ENCODE data around the gene PLCL2.

The PLCL2 gene

GRCh38 chr3:16849229-16849628 is 35.5 kb upstream of the PLCL2 start:
- Mint-ChIP-seq H3K4me3 (peak overlapping the region; percentile 59), H3K9me3 (no peaks in the 10 kb centered on the region), H3K27ac (peak overlapping the region; percentile 83), H3K36me3 (no peaks in the 10 kb centered on the region), H3K27me3 (no peaks in the 10 kb centered on the region), H3K4me1 (peaks cover 33% of the 10 kb centered on the region)
- peak; percentile 89 for ATAC-seq

GRCh38 chr3:16849795-16850194 is 35.0 kb upstream of the PLCL2 start:
- Mint-ChIP-seq H3K4me3 (peak overlapping the region; percentile 59), H3K36me3 (no peaks in the 10 kb centered on the region), H3K9me3 (no peaks in the 10 kb centered on the region), H3K4me1 (peaks cover 32% of the 10 kb centered on the region), H3K27me3 (no peaks in the 10 kb centered on the region), H3K27ac (peak overlapping the region; percentile 83)
- ATAC-seq, result no peak

GRCh38 chr3:16855497-16855896 is 29.3 kb upstream of the PLCL2 start:
- Mint-ChIP-seq H3K9me3 (no peaks in the 10 kb centered on the region), H3K27me3 (no peaks in the 10 kb centered on the region), H3K4me1 (peaks cover 8% of the 10 kb centered on the region), H3K36me3 (no peaks in the 10 kb centered on the region), H3K27ac (no peak overlapping the region), H3K4me3 (no peak overlapping the region)
- no peak for ATAC-seq

GRCh38 chr3:16860234-16860633 is 24.5 kb upstream of the PLCL2 start:
- no peak for ATAC-seq
- Mint-ChIP-seq H3K27me3 (no peaks in the 10 kb centered on the region), H3K9me3 (no peaks in the 10 kb centered on the region), H3K4me3 (no peak overlapping the region), H3K4me1 (peaks cover 6% of the 10 kb centered on the region), H3K27ac (no peak overlapping the region), H3K36me3 (no peaks in the 10 kb centered on the region)

- no peaks in the 10 kb centered on the region for H3K27me3 Mint-ChIP-seq
- ATAC-seq, result no peak
- H3K9me3 Mint-ChIP-seq, result no peaks in the 10 kb centered on the region
- no peaks in the 10 kb centered on the region for H3K36me3 Mint-ChIP-seq
- peaks cover 6% of the 10 kb centered on the region for H3K4me1 Mint-ChIP-seq
- H3K27ac Mint-ChIP-seq, result no peak overlapping the region
- no peak overlapping the region for H3K4me3 Mint-ChIP-seq
Observed at GRCh38 chr3:16861432-16861831, 23.3 kb upstream of the PLCL2 start.

GRCh38 chr3:16864610-16865313 is 20.0 kb upstream of the PLCL2 start:
- Mint-ChIP-seq H3K36me3 (no peaks in the 10 kb centered on the region), H3K27ac (no peak overlapping the region), H3K4me1 (no peaks in the 10 kb centered on the region), H3K9me3 (no peaks in the 10 kb centered on the region), H3K27me3 (no peaks in the 10 kb centered on the region), H3K4me3 (no peak overlapping the region)
- ATAC-seq, result no peak

- Mint-ChIP-seq H3K4me3 (no peak overlapping the region), H3K9me3 (no peaks in the 10 kb centered on the region), H3K4me1 (no peaks in the 10 kb centered on the region), H3K36me3 (no peaks in the 10 kb centered on the region), H3K27ac (no peak overlapping the region), H3K27me3 (no peaks in the 10 kb centered on the region)
- no peak for ATAC-seq
Observed at GRCh38 chr3:16865335-16865734, 19.4 kb upstream of the PLCL2 start.

GRCh38 chr3:16866571-16866970 is 18.2 kb upstream of the PLCL2 start:
- Mint-ChIP-seq H3K27ac (no peak overlapping the region), H3K27me3 (no peaks in the 10 kb centered on the region), H3K4me1 (no peaks in the 10 kb centered on the region), H3K9me3 (no peaks in the 10 kb centered on the region), H3K36me3 (no peaks in the 10 kb centered on the region), H3K4me3 (no peak overlapping the region)
- ATAC-seq, result no peak

GRCh38 chr3:16868513-16868912 is 16.2 kb upstream of the PLCL2 start:
- Mint-ChIP-seq H3K27me3 (no peaks in the 10 kb centered on the region), H3K4me3 (no peak overlapping the region), H3K27ac (no peak overlapping the region), H3K4me1 (no peaks in the 10 kb centered on the region), H3K9me3 (no peaks in the 10 kb centered on the region), H3K36me3 (no peaks in the 10 kb centered on the region)
- no peak for ATAC-seq

- H3K4me3 Mint-ChIP-seq, result no peak overlapping the region
- no peaks in the 10 kb centered on the region for H3K36me3 Mint-ChIP-seq
- H3K27me3 Mint-ChIP-seq, result no peaks in the 10 kb centered on the region
- H3K27ac Mint-ChIP-seq, result no peak overlapping the region
- no peaks in the 10 kb centered on the region for H3K9me3 Mint-ChIP-seq
- no peak for ATAC-seq
- no peaks in the 10 kb centered on the region for H3K4me1 Mint-ChIP-seq
Observed at GRCh38 chr3:16869261-16870005, 15.3 kb upstream of the PLCL2 start.

- Mint-ChIP-seq H3K9me3 (no peaks in the 10 kb centered on the region), H3K36me3 (no peaks in the 10 kb centered on the region), H3K4me3 (no peak overlapping the region), H3K4me1 (peaks cover 9% of the 10 kb centered on the region), H3K27me3 (no peaks in the 10 kb centered on the region), H3K27ac (no peak overlapping the region)
- ATAC-seq, result no peak
Observed at GRCh38 chr3:16871915-16872842, 12.6 kb upstream of the PLCL2 start.

GRCh38 chr3:16873872-16874271 is 10.9 kb upstream of the PLCL2 start:
- H3K27me3 Mint-ChIP-seq, result no peaks in the 10 kb centered on the region
- no peak overlapping the region for H3K4me3 Mint-ChIP-seq
- no peaks in the 10 kb centered on the region for H3K36me3 Mint-ChIP-seq
- H3K4me1 Mint-ChIP-seq, result peaks cover 9% of the 10 kb centered on the region
- no peak overlapping the region for H3K27ac Mint-ChIP-seq
- ATAC-seq, result no peak
- H3K9me3 Mint-ChIP-seq, result no peaks in the 10 kb centered on the region

- no peak for ATAC-seq
- Mint-ChIP-seq H3K27me3 (no peaks in the 10 kb centered on the region), H3K4me3 (no peak overlapping the region), H3K4me1 (peaks cover 9% of the 10 kb centered on the region), H3K9me3 (no peaks in the 10 kb centered on the region), H3K36me3 (no peaks in the 10 kb centered on the region), H3K27ac (no peak overlapping the region)
Observed at GRCh38 chr3:16875876-16876550, 8.7 kb upstream of the PLCL2 start.

- Mint-ChIP-seq H3K36me3 (no peaks in the 10 kb centered on the region), H3K9me3 (no peaks in the 10 kb centered on the region), H3K4me1 (peaks cover 9% of the 10 kb centered on the region), H3K27ac (no peak overlapping the region), H3K27me3 (no peaks in the 10 kb centered on the region), H3K4me3 (no peak overlapping the region)
- ATAC-seq, result no peak
Observed at GRCh38 chr3:16877505-16877904, 7.2 kb upstream of the PLCL2 start.

GRCh38 chr3:16877911-16878310 is 6.8 kb upstream of the PLCL2 start:
- H3K27me3 Mint-ChIP-seq, result no peaks in the 10 kb centered on the region
- H3K4me1 Mint-ChIP-seq, result peaks cover 9% of the 10 kb centered on the region
- no peaks in the 10 kb centered on the region for H3K9me3 Mint-ChIP-seq

More at GRCh38 chr3:16877911-16878310, 6.8 kb upstream of the PLCL2 start:
- no peak overlapping the region for H3K27ac Mint-ChIP-seq
- no peaks in the 10 kb centered on the region for H3K36me3 Mint-ChIP-seq
- ATAC-seq, result no peak
- no peak overlapping the region for H3K4me3 Mint-ChIP-seq
